ENCODE measurements around the gene MBD6.

MBD6 gene

GRCh38 chr12:57528831-57529555 is 6.4 kb downstream of the MBD6 start:
- DNase-seq: no peak

- DNase-seq: no peak
Measured at GRCh38 chr12:57529831-57530230, 7.2 kb downstream of the MBD6 start.

DNA sequence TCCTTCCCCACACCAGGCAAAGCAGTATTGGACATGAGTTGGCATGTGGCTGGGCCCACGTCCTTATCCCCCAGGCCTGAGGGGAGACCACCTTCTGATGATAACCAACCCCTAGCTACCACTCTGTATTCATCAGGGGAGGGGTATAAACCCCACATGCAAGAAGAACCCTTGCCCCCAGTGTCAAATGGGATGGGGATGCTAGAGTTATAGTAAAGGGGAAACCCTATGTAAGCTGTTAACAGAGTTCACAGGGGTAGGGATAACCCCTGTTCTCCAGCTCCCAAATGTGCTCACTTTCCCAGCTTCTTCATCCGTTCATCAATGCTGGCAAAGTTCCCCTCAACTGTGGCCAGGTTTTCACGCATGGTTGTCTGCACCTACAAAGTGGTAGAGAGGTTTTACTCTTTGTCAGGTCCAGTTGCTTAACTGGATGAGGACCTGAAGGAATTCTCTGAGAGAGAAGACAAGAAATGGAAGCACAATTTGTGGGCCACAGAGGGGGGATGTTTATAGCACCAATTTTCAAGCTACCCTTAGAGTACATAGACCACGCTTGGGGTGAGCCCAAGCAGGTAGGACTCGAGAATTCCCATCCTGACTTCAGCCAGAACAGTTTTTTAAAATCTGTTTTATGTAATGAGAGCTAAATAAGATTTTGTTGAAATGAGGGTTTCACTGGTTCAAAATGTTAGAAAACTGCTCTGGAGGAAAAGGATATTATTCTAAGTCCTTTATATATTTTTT is 7.9 kb downstream of the MBD6 start:
- DNase-seq: no peak

GRCh38 chr12:57531836-57532235 is 9.2 kb downstream of the MBD6 start:
- no peak for DNase-seq

DNA sequence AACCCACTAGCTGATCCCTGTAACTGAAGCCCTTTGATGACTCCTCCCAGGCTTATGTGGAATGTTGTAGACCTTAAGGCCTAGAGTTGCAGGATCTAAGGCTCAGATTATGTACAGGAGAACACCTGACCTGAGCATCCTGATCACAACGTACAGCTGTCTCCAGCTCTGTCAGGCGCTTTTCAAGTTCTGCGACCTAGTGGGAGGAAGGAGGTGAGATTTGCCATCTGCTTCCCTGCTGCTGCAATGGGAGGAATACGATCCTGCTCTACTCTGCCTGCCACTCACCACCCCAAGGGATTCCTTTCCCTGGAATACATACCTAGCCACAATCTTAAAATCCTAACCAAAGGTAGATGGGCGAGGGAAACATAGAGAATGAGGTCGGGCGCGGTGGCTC is 10.5 kb downstream of the MBD6 start:
- DNase-seq: no peak

GRCh38 chr12:57534250-57534649 is 11.6 kb downstream of the MBD6 start:
- DNase-seq: no peak

DNA sequence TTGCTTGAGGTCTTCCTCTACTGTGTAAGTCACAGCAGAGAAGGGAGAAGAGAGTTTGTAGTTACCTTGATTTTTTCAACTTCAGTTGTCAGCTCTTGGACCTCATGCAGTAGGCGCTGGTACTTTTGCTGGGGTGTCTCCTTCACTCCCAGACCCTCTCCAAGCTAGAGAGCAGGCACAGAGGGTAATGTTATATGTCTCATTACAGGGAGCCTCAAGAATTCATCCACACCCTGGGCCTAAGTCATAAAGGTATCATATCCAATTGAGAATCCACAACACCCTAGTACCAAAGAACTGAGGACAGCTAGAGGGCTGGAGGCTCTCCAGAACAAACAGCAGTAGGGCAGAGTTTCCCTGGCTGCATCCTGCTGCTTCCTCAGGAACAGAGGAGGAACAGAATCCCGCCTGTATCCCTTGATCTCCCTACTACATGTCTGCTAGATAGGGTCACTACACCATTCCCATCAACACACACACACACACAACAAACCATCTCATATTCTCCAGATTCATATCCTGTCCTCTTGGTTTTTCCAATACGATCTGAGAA is 12.4 kb downstream of the MBD6 start:
- no peak for DNase-seq

DNA sequence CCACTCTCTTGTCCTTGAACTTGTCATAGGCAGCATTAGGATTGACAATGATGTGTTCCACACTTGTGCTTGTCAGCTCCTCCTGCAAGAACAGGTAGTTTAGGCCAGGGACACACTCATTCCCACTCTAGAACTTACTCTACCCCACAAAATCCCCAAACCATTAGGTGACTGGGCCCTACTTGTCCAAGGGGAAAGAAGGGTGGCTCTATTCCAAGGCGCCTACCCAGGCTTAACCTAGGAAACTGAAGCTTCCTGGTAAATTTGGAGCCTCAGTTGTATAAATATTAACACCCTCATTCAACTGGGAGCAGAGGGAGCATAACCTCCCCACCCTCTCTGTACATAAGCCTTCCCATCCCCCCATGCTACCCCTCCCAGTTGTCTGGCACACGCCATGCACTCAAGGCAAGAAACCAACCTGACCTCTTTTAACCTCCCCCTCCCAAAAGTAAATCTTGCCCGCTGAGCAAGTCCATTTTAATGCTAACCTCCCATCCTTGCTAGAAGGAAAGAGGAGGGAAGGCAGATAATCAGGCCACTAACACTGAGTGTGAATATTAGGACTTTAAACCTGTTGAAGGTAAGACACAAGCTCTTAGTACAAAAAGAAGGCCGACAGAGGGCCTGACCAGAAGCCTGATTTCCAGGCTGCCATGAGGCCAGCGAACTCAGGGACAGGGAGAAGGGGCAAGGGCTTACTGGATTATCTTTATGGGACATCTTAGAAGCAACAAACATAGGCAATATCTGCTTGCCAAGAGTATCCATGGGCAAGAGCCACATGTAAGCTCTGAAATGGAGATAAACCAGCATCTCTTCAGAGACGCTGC is 13.4 kb downstream of the MBD6 start:
- no peak for DNase-seq

- DNase-seq: no peak
Measured at GRCh38 chr12:57536597-57536942, 13.9 kb downstream of the MBD6 start.

DNA sequence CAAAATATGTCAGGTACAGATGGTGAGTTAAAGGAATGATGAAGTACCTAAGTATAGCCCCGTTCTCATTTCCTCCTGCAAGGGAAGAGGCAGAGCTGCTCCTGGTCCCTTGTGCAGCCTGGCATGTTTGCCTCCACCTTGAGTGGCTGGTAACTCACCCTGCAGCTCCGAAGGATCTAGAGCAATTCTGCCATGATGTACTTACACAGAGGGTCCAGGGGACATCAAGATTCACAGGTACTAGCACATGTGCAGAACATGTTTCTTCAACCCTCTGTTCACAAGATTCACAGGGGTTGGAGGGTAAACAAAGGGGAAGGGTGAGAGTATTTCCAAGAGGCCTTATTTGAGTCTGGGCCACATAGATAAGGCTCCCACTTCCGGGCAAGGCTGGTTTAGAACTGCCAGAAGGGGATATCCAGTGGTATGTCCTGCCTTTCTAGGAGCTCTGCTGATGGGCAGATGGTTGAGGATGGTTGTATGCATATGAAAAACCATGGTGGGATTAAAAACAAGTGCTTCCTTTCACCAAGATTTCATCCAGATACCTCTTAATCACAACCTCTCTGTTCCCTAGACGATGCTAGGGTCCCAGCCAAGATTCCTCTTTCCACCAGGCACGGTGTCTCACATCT is 16.6 kb downstream of the MBD6 start:
- no peak for DNase-seq

- DNase-seq: no peak
Measured at GRCh38 chr12:57541001-57541400, 18.4 kb downstream of the MBD6 start.

DNA sequence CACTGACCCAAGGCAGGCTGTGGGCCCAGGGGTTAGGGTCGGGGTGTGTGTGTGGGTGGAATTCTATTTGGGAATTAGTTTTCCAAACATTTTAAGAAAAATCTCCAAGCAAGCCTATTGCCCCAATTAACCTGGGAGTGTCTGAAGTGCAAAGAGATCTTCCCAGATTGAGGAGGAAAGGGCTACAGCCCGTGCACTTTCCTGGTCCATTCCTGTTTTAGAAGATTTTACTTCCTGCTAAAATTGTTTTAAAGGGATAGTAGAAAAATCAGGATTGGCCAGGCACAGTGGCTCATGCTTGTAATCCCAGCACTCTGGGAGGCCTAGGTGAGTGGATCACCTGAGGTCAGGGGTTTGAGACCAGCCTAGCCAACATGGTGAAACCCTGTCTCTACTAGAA is 19.1 kb downstream of the MBD6 start:
- no peak for DNase-seq

- no peak for DNase-seq
Measured at GRCh38 chr12:57543581-57543980, 21.0 kb downstream of the MBD6 start.

GRCh38 chr12:57545809-57546437 is 23.3 kb downstream of the MBD6 start:
- DNase-seq: no peak

DNA sequence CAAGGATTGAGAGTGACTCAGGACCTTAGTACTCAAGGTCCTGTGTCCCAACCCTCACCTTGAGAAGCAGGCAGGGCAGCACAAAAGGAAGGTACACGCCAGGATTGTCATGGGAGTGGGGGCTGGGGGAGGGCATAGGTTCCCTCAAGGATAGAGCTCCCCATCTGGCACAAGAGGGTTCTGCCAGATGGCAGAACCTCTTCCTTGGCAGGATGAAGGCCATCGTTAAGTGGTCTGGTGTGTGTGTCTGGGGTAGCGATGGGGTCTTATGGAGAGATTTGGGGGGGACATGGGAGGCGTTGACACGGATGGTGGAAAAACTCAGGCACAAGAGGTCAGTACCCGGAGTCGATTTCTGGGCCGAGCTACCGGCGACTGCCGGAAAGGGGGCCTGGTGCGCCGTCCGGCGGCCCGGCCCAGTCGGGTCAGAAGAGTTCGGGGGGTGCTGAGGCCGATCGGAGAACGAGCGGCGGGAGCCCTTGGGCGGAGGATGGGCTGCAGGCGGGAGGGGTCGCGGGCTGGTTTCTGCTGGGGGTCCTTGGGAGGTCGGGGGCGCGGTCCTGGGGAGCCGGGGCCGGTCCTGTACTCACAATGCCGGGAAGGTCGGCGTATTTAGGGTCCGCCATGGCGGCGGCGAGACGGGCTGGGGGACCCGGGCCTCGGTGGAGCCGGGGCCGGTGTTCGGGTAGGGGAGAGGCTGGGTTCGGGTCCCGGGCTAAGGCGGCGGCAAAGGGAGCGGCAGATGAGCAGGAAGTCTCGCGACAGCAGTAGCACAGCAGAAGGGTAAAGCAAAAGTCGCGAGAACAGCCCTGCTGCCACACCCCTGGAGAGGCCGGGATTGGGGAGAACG is 24.0 kb downstream of the MBD6 start, which contains the start of gene DCTN2:
TSS of gene DCTN2 (minus strand) at position 755 of the 850 bp plus-strand sequence. CDS start at position 626, 129 bp downstream.
- peak; percentile 96 for DNase-seq

DNA sequence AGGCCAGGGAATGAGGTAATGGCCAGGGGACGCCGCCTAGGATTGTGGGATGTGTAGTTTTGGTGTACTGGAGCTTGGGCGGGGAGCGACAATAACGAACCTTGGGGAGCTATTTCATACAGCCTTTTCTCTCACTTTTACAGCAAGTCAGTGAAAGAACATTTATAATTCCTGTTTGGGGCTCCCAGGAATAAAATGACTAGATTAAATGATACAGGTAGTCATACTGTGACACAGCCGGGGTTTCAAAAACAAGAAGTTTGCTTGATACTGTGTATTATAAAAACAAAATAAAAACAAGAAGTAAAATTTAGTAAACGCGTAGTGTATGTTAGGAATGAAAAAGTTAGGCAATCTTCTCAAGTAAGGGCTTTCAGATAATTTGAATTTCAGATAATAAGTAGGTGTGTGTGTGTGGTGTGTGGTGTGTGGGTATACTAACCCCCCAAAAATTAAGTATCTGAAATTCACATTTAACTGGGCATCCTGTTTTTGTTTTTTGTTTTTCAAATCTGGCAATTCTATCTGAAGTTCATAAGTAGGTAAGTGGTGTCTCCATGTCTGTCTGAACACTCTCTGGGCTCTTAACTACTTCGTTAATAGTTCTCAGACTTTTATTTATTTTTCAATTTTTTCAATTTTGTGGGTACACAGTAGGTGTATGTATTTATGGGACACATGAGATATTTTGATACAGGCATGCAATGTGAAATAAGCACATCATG is 24.8 kb downstream of the MBD6 start:
- no peak for DNase-seq

DNA sequence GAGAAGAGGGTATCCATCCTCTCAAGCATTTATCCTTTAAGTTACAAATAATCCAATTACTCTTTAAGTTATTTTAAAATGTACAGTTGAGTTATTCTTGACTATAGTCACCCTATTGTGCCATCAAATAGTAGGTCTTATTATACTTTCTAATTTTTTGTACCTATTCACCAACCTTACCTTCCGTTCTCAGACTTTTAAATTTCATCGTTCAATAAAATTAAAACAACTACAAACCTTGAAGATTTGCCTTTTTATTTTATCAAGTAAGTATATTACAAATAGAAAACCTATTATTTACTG is 25.3 kb downstream of the MBD6 start:
- no peak for DNase-seq

- no peak for DNase-seq
Measured at GRCh38 chr12:57548488-57548887, 25.9 kb downstream of the MBD6 start.

DNA sequence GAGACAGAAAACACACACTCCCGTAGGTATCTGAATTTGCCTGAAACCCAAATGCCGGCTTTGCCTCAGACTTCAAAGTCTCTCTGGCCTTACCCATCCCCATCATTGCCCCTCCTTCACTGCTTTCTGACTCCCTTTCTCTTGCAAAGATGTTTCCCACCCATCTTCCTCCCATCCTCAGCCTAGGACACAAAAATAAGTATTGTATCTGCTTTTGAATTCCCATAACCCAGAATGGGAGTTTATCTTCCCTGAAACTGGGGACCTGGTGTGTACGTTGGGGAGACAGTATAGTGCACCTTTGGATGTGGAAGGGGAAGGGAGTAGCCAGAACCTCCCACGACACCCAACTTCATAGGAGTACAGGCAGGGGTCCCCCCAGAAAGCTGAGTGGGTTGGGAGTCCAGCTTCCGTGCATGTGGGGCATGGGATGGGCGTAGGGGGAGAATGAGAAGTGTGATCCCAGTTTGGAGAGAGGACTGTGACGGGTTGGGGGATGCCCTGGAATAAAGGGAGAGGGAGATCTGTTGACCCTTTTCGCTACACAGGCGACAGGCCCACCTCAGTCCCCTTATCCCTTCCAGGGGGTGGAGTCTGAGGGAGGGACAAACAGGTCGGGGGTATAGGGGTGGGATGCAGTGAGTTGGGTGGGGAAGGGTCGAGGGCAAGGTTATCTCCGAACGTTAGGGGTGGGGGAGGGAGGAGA is 26.7 kb downstream of the MBD6 start:
- no peak for DNase-seq
